GM23338 (cell line): ENCODE data around the gene SPRYD4. TPM values are rescaled to one million over a fixed set of nuclear protein-coding genes. Genes with fewer than 3 reads are reported as not detected.

Experiments
- ATAC-seq: fragments of 200-7000 bp; cut with Tn5 transposase; 3 replicates; pipeline ENCODE4 v1.9.1; 2020
- DNase-seq: peaks from one replicate; pipeline ENCODE4 v3.0.0-alpha.2; 2015; ENCODE audit warnings: low spot score
- H2AFZ ChIP-seq: fragments of 200-600 bp; sonication (generic); 2 replicates; pipeline ENCODE4 v1.8.0; 2016; ENCODE audit warnings: antibody characterized with exemption, mild to moderate bottlenecking, moderate library complexity
- H3F3A ChIP-seq: fragments of 200-600 bp; sonication (generic); replicated peaks from 2 replicates; pipeline ENCODE4 v1.8.0; 2017; ENCODE audit warnings: antibody characterized with exemption, mixed run types, low read depth
- H3K27ac ChIP-seq: fragments of 200-600 bp; sonication (generic); 2 replicates; pipeline ENCODE4 v1.6.1; 2016; ENCODE audit warnings: low read depth
- H3K27me3 ChIP-seq: fragments of 200-600 bp; sonication (generic); 2 replicates; pipeline ENCODE4 v1.8.0; 2016; ENCODE audit warnings: mild to moderate bottlenecking, mixed run types, moderate library complexity; ENCODE audit not compliant: insufficient read depth
- H3K36me3 ChIP-seq: fragments of 200-600 bp; sonication (generic); 2 replicates; pipeline ENCODE4 v1.8.0; 2016; ENCODE audit warnings: mild to moderate bottlenecking; ENCODE audit not compliant: insufficient read depth
- H3K4me1 ChIP-seq: fragments of 200-600 bp; sonication (generic); 2 replicates; pipeline ENCODE4 v1.8.0; 2016; ENCODE audit warnings: mild to moderate bottlenecking, moderate library complexity; ENCODE audit not compliant: insufficient read depth
- H3K4me2 ChIP-seq: fragments of 200-600 bp; sonication (generic); 2 replicates; pipeline ENCODE4 v1.7.1; 2017; ENCODE audit warnings: mixed run types
- H3K4me3 ChIP-seq: fragments of 200-600 bp; sonication (generic); 2 replicates; pipeline ENCODE4 v1.6.1; 2016; ENCODE audit warnings: mixed run types
- H3K79me2 ChIP-seq: fragments of 200-600 bp; sonication (generic); replicated peaks from 2 replicates; pipeline ENCODE4 v1.8.0; 2017; ENCODE audit warnings: mild to moderate bottlenecking; ENCODE audit not compliant: insufficient read depth
- H3K9me2 ChIP-seq: fragments of 200-600 bp; sonication (generic); 2 replicates; pipeline ENCODE4 v1.8.0; 2017; ENCODE audit not compliant: insufficient read depth
- H4K20me1 ChIP-seq: fragments of 200-600 bp; sonication (generic); replicated peaks from 2 replicates; pipeline ENCODE4 v1.8.0; 2017; ENCODE audit warnings: mild to moderate bottlenecking; ENCODE audit not compliant: insufficient read depth
- H3K27ac Mint-ChIP-seq: 2 replicates; pipeline ENCODE4 v1.8.0; 2020; ENCODE audit warnings: inconsistent platforms, mild to moderate bottlenecking, moderate library complexity, mixed read lengths
- H3K27me3 Mint-ChIP-seq: 3 replicates; pipeline ENCODE4 v1.8.0; 2022; ENCODE audit warnings: low read depth, mild to moderate bottlenecking, moderate library complexity, mixed read lengths, inconsistent platforms; ENCODE audit not compliant: insufficient read depth, poor library complexity
- H3K36me3 Mint-ChIP-seq: 3 replicates; pipeline ENCODE4 v1.8.0; 2021; ENCODE audit warnings: low read depth, mild to moderate bottlenecking, inconsistent platforms, moderate library complexity, mixed read lengths
- H3K4me1 Mint-ChIP-seq: 3 replicates; pipeline ENCODE4 v1.8.0; 2020; ENCODE audit warnings: mild to moderate bottlenecking, inconsistent platforms, mixed read lengths
- H3K4me3 Mint-ChIP-seq: 3 replicates; pipeline ENCODE4 v1.8.0; 2021; ENCODE audit warnings: moderate library complexity, mild to moderate bottlenecking, inconsistent platforms, mixed read lengths
- H3K9me3 Mint-ChIP-seq: 3 replicates; pipeline ENCODE4 v1.8.0; 2020; ENCODE audit warnings: moderate library complexity, mild to moderate bottlenecking, inconsistent platforms, mixed read lengths
- CREB1 ChIP-seq: fragments of 250-450 bp; sonication (Bioruptor Pico); IDR thresholded peaks from 2 replicates; pipeline ENCODE4 v1.5.0; 2020; ENCODE audit warnings: low read depth, mild to moderate bottlenecking, moderate library complexity
- CTCF ChIP-seq, 2 experiments: fragments of 200-600 bp in 1 of 2; sonication (generic) in 1 of 2; conservative IDR thresholded peaks; 2 replicates each; pipeline versions ENCODE4 v1.5.1 to v1.6.1; 2016 to 2017; ENCODE audit warnings: antibody characterized with exemption in 2 of 2, low read depth in 2 of 2, mild to moderate bottlenecking in 2 of 2, moderate library complexity in 1 of 2
- ETS1 ChIP-seq: IDR thresholded peaks from 2 replicates; pipeline ENCODE4 v1.6.1; 2016; ENCODE audit warnings: antibody characterized with exemption
- EZH2 ChIP-seq: fragments of 200-600 bp; sonication (generic); IDR thresholded peaks from one replicate; pipeline ENCODE4 v1.8.0; 2017; ENCODE audit warnings: antibody characterized with exemption, mild to moderate bottlenecking, low read depth; ENCODE audit not compliant: unreplicated experiment
- JUNB ChIP-seq: IDR thresholded peaks from one replicate; pipeline ENCODE4 v1.6.1; 2016; ENCODE audit warnings: antibody characterized with exemption; ENCODE audit not compliant: unreplicated experiment
- NANOG ChIP-seq: IDR thresholded peaks from 2 replicates; pipeline ENCODE4 v1.6.1; 2016; ENCODE audit warnings: antibody characterized with exemption, borderline replicate concordance
- POLR2AphosphoS5 ChIP-seq: IDR thresholded peaks from 2 replicates; pipeline ENCODE4 v1.6.1; 2016; ENCODE audit warnings: antibody characterized with exemption, low read depth
- REST ChIP-seq: IDR thresholded peaks from one replicate; pipeline ENCODE4 v1.6.1; 2018; ENCODE audit warnings: antibody characterized with exemption; ENCODE audit not compliant: unreplicated experiment
- STAT1 ChIP-seq: IDR thresholded peaks from one replicate; pipeline ENCODE4 v1.6.1; 2016; ENCODE audit warnings: antibody characterized with exemption; ENCODE audit not compliant: unreplicated experiment
- ZNF114 ChIP-seq: fragments of 250-450 bp; sonication (Bioruptor Pico); IDR thresholded peaks from 2 replicates; pipeline ENCODE4 v1.5.0; 2020; ENCODE audit warnings: mild to moderate bottlenecking, moderate library complexity
- ZNF462 ChIP-seq: fragments of 250-450 bp; sonication (Bioruptor Pico); IDR thresholded peaks from 2 replicates; pipeline ENCODE4 v1.5.0; 2020; ENCODE audit warnings: mild to moderate bottlenecking, moderate library complexity
- polyA plus RNA-seq: library from polyadenylated mRNA; unstranded; fragments of >200 nt; fragmentation: Nextera tagmentation; extraction: Ambion mirVana; gene quantifications from 2 replicates; pipeline ENCODE4 v1.2.1, GENCODE V29; 2016
- total RNA-seq: library from RNA; depleted of rRNA; stranded (reverse); fragments of >200 nt; shearing (Covaris generic); gene quantifications from 2 replicates; pipeline ENCODE4 v1.2.3, GENCODE V29; 2014

SPRYD4 gene
- total and polyA plus RNA-seq, 2 experiments from 2014 or later, result 2.1 to 3.1 TPM

- TF ChIP-seq ZNF462 (no peak), POLR2AphosphoS5 (no peak), ETS1 (no peak), JUNB (no peak), NANOG (no peak), EZH2 (no peak)
Measured at GRCh38 chr12:56477521-56478225, 9.3 kb downstream of the SPRYD4 start (continued).

- H3K27me3 Mint-ChIP-seq, result peaks cover 8% of the 10 kb centered on the region
- H2AFZ ChIP-seq, result no peak overlapping the region
- ATAC-seq, result no peak
- no peaks in the 10 kb centered on the region for H3K9me3 Mint-ChIP-seq
- H3K79me2 ChIP-seq, result peaks cover 2% of the 10 kb centered on the region; the same call in 1 of the 2 replicates
- peaks cover 3% of the 10 kb centered on the region; the same call in 1 of the 3 replicates for H3K36me3 Mint-ChIP-seq
- H3K4me1 ChIP-seq, result no peaks in the 10 kb centered on the region
- H3K9me2 ChIP-seq, result no peaks in the 10 kb centered on the region
- H3K36me3 ChIP-seq, result no peaks in the 10 kb centered on the region
- H4K20me1 ChIP-seq, result peaks cover 8% of the 10 kb centered on the region
- H3K4me2 ChIP-seq, result no peak overlapping the region
- no peak overlapping the region for H3K4me3 Mint-ChIP-seq
- no peaks in the 10 kb centered on the region for H3F3A ChIP-seq
- no peaks in the 10 kb centered on the region; the same call in 2 of the 3 replicates for H3K4me1 Mint-ChIP-seq
- H3K27ac Mint-ChIP-seq, result no peak overlapping the region
- H3K27ac ChIP-seq, result no peak overlapping the region
- H3K4me3 ChIP-seq, result no peak overlapping the region
- H3K27me3 ChIP-seq, result no peaks in the 10 kb centered on the region
- DNase-seq, result no peak
- TF ChIP-seq REST (no peak), ZNF114 (CRISPR knock-in tag) (no peak), EZH2 (no peak), JUNB (no peak), CREB1 (CRISPR knock-in tag) (no peak), STAT1 (no peak), CTCF (conservative IDR thresholded peaks at IDR 0.05; ENCODE audit: low read depth in 2 of 2) (no peak)
Measured at GRCh38 chr12:56479625-56480024, 11.2 kb downstream of the SPRYD4 start.
